Measurements from ENCODE around the gene GSN.

- TF ChIP-seq RAD21 (IDR thresholded peaks at IDR 0.05 in 1 of 2, conservative IDR thresholded peaks at IDR 0.05 in 1 of 2; ENCODE audit: low read depth in 2 of 2, low read length in 2 of 2), result no peak
- no peak for TF ChIP-seq SIN3A (conservative IDR thresholded peaks at IDR 0.05 in 1 of 2, IDR thresholded peaks at IDR 0.05 in 1 of 2; ENCODE audit: low read depth in 1 of 2, low read length in 2 of 2)
- no peak for TF ChIP-seq CHD7 (IDR thresholded peaks at IDR 0.05; ENCODE audit: insufficient replicate concordance, low read length)
- TF ChIP-seq, protein P1, sequence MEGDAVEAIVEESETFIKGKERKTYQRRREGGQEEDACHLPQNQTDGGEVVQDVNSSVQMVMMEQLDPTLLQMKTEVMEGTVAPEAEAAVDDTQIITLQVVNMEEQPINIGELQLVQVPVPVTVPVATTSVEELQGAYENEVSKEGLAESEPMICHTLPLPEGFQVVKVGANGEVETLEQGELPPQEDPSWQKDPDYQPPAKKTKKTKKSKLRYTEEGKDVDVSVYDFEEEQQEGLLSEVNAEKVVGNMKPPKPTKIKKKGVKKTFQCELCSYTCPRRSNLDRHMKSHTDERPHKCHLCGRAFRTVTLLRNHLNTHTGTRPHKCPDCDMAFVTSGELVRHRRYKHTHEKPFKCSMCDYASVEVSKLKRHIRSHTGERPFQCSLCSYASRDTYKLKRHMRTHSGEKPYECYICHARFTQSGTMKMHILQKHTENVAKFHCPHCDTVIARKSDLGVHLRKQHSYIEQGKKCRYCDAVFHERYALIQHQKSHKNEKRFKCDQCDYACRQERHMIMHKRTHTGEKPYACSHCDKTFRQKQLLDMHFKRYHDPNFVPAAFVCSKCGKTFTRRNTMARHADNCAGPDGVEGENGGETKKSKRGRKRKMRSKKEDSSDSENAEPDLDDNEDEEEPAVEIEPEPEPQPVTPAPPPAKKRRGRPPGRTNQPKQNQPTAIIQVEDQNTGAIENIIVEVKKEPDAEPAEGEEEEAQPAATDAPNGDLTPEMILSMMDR (IDR thresholded peaks at IDR 0.05; ENCODE audit: control extremely low read depth in 1 of 3, insufficient read depth in 1 of 3, low read depth in 1 of 3, low read length in 3 of 3), result no peak
- TF ChIP-seq POU5F1 (IDR thresholded peaks at IDR 0.05; ENCODE audit: low read depth, low read length), result no peak
- TF ChIP-seq, protein P2, sequence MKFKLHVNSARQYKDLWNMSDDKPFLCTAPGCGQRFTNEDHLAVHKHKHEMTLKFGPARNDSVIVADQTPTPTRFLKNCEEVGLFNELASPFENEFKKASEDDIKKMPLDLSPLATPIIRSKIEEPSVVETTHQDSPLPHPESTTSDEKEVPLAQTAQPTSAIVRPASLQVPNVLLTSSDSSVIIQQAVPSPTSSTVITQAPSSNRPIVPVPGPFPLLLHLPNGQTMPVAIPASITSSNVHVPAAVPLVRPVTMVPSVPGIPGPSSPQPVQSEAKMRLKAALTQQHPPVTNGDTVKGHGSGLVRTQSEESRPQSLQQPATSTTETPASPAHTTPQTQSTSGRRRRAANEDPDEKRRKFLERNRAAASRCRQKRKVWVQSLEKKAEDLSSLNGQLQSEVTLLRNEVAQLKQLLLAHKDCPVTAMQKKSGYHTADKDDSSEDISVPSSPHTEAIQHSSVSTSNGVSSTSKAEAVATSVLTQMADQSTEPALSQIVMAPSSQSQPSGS (IDR thresholded peaks at IDR 0.05; ENCODE audit: low read length), result no peak
- no peak for TF ChIP-seq CHD1 (IDR thresholded peaks at IDR 0.05; ENCODE audit: low read depth, low read length)
- TF ChIP-seq POLR2A (IDR thresholded peaks at IDR 0.05; ENCODE audit: control extremely low read depth in 1 of 2, low read depth in 2 of 2, low read length in 2 of 2), result no peak
- no peak for TF ChIP-seq JUN (IDR thresholded peaks at IDR 0.05; ENCODE audit: low read depth, low read length)
- no peak for TF ChIP-seq TEAD4 (IDR thresholded peaks at IDR 0.05; ENCODE audit: low read depth, low read length)
- no peak for TF ChIP-seq RFX5 (IDR thresholded peaks at IDR 0.05; ENCODE audit: borderline replicate concordance, low read depth, low read length)
Observed at GRCh38 chr9:121326901-121327613, 59.1 kb downstream of the GSN start.

Data from H1 (cell line).